ENCODE data around the gene ARG2.
"Not testable (repeated sequence)": the region's sequence is repeated elsewhere in the genome, so short reads cannot be mapped to it uniquely, and the experiment has no call there.

Gene ARG2

GRCh38 chr14:67586369-67586768 lies 33.4 kb upstream of the ARG2 start:
- no peak for DNase-seq

DNA sequence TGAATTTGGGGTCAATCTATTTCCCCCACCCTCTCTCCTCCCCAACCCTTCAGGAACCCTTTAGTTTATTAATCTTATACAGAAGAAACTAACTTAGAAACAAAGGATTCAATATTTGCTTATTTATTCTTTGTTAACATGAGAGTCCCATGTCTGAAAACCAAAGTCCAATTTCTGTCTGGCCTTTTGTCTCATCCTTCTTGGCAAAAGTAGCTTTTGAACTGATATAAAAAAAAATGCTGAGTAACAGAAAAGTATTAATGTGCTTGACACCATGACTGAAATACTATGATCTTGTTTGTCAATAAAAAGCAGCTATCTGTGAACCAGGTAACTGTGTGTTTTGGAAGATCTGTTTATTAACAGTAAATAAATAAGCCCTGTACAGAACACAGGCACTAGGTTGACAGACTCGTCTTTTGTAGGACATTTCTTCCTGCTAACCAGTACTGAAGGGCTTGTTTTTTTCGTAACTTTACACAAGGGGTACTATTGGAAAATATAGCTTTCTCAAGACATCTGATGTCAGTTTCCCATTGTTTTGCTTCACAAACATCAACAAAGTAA lies 30.4 kb upstream of the ARG2 start:
- DNase-seq = no peak

DNA sequence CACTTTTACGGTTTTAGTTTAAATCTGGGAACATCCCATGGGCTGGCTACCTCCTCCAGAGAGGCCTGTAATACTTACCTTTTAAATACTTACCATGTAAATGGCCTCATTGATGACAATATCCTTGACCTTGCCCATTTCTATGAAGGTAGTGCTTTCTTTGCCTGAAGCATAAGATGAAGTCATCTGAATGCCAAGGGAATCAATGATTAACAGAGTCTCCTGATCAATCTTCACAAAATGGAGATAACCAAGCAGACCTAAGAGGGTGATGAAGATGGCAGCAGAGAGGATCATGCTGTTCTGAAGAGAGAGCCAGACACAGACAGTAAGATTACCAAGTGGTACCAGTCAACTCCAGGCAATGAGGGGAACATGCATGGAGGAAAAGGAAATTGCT lies 26.1 kb upstream of the ARG2 start:
- DNase-seq = not testable (repeated sequence)

GRCh38 chr14:67595392-67595791 lies 24.3 kb upstream of the ARG2 start:
- no peak for DNase-seq

DNA sequence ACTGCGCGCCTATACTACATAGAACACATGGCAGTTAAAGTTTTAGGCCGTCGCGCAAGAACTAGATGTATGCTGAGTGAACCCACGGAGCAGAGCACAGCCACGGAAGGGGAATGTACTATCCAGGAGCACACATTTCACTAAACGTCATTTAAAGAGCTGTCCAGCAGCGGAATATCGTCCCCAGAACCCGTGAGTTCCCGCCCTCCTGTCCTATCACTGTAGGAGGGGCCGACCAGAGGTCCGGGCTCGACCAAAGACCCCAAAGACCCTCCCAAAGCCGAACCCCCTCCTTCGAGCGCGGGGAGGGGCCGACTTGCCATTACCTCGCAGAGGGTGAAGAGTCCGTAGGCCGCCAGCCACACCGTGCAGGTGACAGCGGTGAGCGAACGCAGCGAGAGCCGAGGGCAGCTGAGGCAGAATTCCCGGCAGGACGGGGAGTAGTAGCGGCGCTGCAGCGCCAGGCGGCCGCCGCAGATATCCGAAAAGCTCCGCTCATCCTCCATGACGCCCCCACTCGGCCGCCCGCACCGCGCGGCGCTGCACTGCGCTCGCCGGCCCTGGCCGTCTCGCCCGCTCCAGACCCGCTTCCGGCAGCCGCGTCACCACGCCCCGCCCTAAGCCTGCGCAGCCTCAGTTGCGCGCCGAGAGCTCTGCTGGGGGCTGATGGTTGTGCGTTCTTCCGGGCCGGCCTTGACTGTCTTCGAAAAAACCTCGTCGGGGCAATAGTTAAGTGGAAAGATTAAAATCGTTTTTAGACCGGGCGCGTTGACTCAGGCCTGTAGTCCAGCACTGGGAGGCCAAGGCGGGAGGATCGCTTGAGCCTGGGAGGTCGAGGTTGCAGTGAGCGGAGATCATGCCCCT lies 19.8 kb upstream of the ARG2 start, which contains the start of gene PIGH:
TSS of gene PIGH (minus strand) at position 571 of the 864 bp plus-strand sequence. CDS start at position 506, 65 bp downstream.
- peak; percentile 85 for DNase-seq

- not testable (repeated sequence) for DNase-seq
Observed at GRCh38 chr14:67600562-67600974, 19.2 kb upstream of the ARG2 start.

DNA sequence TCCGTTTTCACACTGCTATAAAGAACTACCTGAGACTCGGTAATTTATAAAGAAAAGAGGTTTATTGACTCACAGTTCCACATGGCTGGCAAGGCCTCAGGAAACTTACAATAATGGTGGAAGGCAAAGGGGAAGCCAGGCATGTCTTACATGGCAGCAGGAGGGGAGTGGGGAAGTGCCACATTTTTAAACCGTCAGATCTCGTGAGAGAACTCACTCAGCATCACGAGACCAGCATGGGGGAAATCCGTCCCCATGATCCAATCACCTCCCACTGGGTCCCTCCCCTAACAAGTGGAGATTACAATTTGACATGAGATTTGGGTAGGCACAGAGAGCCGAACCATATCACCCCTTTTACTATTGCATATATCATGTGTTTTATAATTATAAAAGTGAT lies 17.6 kb upstream of the ARG2 start:
- DNase-seq = no peak

DNA sequence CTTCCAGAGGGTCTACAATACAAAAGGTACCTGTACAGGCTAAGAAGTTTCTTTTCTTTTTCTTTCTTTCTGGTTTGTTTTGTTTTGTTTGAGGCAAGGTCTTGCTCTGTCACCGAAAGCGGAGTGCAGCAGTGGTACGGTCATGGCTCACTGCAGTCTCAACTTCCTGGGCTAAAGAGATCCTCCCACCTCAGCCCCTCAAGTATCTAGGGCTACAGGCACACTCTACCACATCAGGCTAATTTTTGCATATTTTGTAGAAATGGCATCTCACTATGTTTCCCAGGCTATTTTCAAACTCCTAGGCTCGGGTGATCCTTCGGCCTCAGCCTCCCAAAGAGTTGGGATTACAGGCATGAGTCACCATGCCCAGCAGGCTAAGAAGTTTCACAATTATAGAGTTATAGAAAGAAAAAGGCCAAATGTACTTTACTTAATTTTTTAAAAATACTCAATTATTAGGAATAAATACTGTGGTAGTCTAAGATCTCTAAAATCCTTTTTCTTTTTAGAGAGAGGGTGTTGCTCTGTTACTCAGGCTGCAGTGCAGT lies 16.6 kb upstream of the ARG2 start:
- DNase-seq = no peak

DNA sequence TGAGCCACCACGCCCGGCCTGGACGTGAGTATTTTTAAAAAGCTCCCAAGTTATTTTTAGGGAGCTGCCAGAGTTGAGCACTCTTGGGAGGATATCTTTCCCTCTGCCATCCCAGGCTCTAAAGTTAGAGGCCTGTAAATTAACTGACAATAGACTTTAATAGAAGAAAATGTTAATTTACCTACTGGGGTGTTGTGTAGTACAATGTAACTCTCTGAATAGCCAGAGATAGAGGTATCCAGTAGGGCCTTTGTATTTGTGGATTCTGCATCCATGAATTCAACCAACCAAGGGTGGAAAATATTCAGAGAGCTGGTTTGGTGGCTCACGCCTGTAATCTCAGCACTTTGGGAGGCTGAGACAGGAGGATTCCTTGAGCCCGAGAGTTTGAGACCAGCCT lies 12.1 kb upstream of the ARG2 start:
- DNase-seq = no peak

DNA sequence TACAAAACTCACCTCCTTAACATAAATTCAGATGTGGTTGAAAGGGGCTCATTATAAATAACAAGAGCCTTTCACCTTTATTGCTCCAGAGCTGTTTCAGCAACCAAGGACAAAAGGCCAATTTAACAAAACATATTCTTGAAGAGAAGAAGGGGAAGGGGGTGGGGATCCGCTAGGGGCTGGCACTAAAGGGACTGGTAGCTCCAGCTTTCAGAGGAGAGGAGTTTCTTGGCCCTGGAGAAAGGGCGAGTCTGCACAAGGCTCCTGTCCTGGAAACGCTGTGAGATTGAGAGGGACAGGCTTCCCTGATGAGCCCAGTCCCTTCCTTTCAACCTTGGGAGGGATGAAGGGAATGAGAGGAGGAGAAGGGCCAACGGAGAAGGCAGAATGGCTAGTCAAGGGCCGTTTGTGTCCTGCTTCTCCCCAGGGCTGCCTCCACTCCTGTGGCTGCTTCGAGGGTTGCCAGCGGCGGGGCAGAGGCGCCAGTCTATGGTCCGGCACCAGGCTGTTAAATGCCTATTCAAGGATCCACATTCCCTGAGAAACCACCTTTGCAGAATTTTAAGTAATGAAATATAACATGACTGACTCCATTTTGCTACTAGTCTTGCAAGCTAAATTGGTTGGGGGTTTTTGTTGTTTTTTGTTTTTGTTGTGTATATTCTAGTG lies 9.9 kb upstream of the ARG2 start:
- no peak for DNase-seq

GRCh38 chr14:67610491-67610890 lies 9.2 kb upstream of the ARG2 start:
- no peak for DNase-seq

GRCh38 chr14:67618617-67619063 lies 1.1 kb upstream of the ARG2 start:
- peak; percentile 81 for DNase-seq

GRCh38 chr14:67620217-67620785 lies 581 bp downstream of the ARG2 start:
- no peak for DNase-seq

DNA sequence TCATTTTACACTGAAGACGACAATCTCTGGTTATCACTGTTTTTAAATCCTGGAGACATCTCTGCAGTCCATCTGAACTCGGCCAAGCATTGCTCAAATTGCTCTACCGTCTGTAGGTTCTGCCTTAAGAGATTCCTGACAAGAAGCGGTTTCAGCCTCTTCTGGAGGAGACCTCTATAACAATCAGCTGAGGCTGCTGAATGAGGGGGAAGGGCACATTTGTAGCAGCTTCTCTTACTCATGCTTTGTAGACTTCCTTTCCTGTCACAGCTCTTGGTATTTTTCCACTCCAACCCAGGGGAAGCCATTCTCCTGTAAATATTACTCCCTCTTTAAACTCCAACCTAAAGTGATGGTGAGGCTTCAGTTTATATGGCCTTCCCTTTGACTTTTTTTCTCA lies 3.0 kb downstream of the ARG2 start:
- peak; percentile 86 for DNase-seq

GRCh38 chr14:67623114-67623513 lies 3.4 kb downstream of the ARG2 start:
- DNase-seq = no peak

DNA sequence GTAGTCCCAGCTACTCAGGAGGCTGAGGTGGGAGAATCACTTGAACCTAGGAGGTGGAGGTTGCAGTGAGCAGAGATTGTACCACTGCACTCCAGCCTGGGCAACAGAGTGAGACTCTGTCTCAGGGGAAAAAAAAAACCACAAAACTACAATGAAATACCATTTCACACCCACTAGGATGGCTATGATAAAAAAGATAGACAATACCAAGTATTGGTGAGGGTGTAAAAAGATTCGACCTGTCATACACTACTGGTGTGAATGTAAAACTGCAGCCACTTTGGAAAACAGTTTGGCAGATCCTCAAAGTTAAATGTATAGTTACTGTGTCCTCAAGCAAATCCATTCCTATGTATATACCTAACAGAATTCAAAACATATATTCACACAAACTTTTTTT lies 6.4 kb downstream of the ARG2 start:
- not testable (repeated sequence) for DNase-seq

- DNase-seq = no peak
Observed at GRCh38 chr14:67627519-67627918, 7.8 kb downstream of the ARG2 start.

GRCh38 chr14:67630186-67630585 lies 10.5 kb downstream of the ARG2 start:
- DNase-seq = no peak

GRCh38 chr14:67630938-67631337 lies 11.2 kb downstream of the ARG2 start:
- DNase-seq = no peak

DNA sequence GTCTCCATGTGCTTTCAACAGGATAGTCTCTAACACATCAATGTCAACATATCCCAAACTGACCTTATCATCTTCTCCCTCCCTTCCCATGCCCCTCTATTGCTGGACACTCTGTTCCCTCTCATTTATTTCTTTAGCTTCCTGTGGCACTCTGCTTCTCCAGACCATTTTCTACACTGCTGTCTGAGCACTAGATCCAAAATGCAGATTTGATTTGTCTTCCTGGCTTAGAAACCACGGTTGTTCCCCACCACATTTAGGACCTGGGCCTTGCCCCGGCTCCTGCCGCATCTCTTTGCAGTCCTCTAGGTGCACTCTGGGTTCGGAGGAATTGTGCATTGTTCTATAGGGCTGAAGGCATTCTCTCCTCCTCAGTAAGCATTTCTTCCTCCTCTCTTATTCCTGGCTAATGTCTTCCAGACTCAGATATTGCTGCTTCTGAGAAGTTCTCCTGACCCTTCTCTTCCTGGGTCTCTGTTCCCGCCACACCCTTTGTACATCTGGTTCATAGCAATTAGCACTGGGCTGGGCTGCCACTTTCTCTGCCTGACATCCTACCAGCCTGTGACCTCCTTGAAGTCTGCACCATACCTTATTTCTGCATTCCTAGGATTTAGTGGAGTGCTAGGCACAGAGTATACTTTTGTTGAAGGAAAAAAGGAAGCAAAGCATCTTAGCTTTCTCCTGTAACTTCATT lies 13.9 kb downstream of the ARG2 start:
- DNase-seq = no peak

DNA sequence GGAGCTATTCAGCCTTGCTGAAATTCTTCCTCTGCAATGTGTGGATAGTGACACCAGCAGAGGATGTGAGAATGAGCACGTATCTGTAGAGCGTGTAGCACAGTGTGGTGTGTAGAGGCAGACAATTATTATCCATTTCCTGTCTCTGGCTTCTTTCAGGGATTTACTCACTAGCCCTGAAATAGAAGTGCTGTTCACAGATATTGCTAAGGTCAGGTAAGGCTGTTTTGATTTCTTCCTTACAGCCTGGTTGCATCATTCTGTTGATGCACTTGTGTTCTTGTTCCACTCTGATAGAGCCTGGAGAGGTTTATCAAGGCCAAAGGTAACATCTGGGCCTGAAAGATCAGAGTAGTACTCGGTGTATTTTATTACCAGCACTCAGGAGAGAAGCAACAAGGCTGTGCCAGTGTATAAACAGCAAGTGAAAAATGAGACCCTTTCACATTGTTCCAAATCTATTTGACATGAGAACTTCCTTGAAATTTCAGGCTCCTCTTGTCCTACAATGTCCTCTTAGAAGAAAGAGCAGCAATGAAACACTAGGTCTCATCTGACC lies 16.7 kb downstream of the ARG2 start:
- peak; percentile 72 for DNase-seq

- no peak for DNase-seq
Observed at GRCh38 chr14:67638642-67639041, 18.9 kb downstream of the ARG2 start.
